SK-N-SH treated with all-trans-retinoic acid at 6 μM for 48 hours (cell line): ENCODE measurements around the gene TNFRSF25.

Source experiments
- ARNTL ChIP-seq: fragments of 450-650 bp; formaldehyde crosslinking; IDR thresholded peaks from 2 replicates; pipeline ENCODE4 v1.5.0; 2020; ENCODE audit warnings: low read depth, mild to moderate bottlenecking, moderate library complexity, borderline replicate concordance
- CREB5 ChIP-seq: fragments of 250-450 bp; sonication (Bioruptor Pico); IDR thresholded peaks from 2 replicates; pipeline ENCODE4 v1.5.1; 2020; ENCODE audit warnings: low read depth, mild to moderate bottlenecking, moderate library complexity
- ZNF565 ChIP-seq: fragments of 450-650 bp; formaldehyde crosslinking; conservative IDR thresholded peaks from 2 replicates; pipeline ENCODE4 v1.5.0; 2020; ENCODE audit warnings: low read depth, mild to moderate bottlenecking, moderate library complexity

- TF ChIP-seq ZNF565 (CRISPR knock-in tag) (no peak), CREB5 (CRISPR knock-in tag) (no peak), ARNTL (CRISPR knock-in tag) (no peak)
Measured at GRCh38 chr1:6507037-6507428, 41.1 kb upstream of the TNFRSF25 start.
